Measurements from ENCODE around the gene CADM3.

Gene CADM3
- total RNA-seq = 0 reads per million in 4 donors

- DNase-seq = no peak
Observed at GRCh38 chr1:159171254-159171687, at the start of gene CADM3. CADM3 (plus strand) TSS chr1:159171615; CDS start chr1:159171766, 151 bp downstream.

GRCh38 chr1:159122005-159122621, 49.3 kb upstream of the CADM3 start:
- peak in 1 of 5 donors; percentile 22 for DNase-seq

GRCh38 chr1:159123587-159123986, 47.8 kb upstream of the CADM3 start:
- no peak for DNase-seq

DNA sequence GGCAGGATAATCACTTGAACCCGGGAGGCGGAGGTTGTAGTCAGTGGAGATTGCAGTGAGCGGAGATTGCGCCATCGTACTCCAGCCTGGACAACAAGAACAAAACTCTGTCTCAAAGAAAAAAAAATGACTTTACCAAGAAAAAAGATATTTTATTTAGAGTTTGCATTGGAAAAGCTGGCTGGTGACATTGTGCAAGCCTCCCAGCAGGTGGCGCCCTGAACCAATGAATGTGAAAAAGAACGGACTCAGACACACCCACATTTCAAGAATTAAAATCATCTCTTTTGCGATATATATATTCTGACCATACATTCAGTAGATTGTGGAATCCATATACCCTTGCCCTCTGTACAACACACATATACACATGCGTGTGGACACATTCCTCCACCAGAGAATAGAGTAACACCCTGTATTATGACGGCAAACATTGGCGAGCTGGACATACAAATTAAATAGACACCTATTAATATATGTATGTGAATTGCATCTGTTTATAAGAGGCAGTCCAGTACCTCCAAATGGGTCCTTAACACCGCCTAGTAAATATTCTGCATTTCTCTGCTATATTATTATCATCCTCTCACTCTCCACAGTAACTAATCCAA, 39.0 kb upstream of the CADM3 start:
- DNase-seq = peak; percentile 13 to 61 (median 48)

DNA sequence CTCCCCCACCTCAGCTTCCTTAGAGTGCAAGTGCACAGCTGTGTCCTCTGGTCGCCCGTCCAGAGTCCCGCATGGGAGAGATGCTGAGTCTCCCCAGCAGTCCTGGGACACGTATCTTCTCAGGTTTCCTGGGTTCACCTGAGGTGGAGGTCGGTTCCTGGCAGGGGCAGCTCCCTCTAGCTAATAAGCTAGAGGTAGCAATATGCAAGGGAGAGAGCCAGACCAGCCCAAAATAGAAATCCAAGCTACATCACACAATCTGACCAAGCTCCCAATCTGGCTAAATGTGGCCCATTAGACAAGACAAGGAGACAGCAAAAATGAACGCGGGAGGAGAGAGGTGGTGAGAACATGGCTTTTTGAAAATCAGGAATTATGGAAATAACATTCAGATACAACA, 30.9 kb upstream of the CADM3 start:
- DNase-seq = no peak

DNA sequence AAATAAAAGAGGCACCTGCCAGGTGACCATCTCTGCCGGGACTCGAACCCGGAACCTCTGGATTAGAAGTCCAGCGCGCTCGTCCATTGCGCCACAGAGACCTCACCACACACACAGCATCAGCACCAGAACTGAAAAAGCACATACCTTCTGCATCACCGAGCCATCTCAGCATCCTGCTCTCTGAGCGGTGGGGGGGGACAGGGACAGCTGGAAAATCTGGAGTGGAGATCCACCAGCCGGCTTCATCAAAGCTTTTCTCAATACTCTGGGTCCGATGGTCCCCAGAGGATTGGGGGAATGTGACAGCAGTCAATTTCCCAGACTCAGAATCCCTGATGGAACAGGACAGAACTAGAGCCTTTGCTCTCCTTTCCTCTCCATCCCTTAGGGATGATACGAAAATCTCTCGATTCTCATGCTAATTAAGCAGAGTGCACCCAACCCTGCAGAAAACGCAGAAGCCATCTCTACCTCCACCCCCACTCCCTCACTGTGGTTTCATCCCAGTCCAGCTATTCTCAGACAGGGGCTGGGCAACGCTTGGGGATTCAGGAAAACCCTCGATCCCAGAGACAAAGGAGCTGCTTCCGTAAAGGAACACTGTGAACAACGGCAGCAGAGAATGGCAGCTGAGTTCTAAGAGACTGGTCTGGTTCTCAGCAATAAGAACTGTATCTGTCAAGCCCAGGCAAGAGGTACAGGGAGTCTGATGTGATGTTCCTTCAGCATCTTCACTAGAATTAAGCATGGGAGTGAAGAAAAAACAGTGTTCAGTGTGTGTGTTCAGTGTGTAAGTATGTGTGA, 29.6 kb upstream of the CADM3 start:
- no peak for DNase-seq

- no peak for DNase-seq
Observed at GRCh38 chr1:159142391-159142663, 29.1 kb upstream of the CADM3 start.

- no peak for DNase-seq
Observed at GRCh38 chr1:159142726-159143510, 28.5 kb upstream of the CADM3 start.

DNA sequence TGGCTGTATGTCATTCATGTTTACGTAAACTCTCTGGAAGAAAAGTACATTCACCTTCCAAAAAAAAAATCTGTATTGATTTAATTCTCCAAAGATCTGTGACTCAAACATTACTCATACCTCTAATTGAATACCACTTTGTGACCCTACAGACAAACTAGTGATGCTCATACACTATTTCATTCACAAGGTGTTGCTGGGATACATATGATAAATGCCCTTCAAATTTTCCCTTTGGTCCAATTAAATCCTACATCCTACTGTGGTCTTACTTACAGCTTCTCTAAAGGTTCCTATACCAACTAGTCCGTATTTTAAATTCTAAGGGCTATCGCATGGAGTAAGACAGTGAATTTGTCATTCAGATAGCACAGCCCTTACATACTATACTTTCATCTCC, 26.8 kb upstream of the CADM3 start:
- no peak for DNase-seq

GRCh38 chr1:159146980-159147379, 24.4 kb upstream of the CADM3 start:
- DNase-seq = no peak

- no peak for DNase-seq
Observed at GRCh38 chr1:159152031-159152430, 19.4 kb upstream of the CADM3 start.

DNA sequence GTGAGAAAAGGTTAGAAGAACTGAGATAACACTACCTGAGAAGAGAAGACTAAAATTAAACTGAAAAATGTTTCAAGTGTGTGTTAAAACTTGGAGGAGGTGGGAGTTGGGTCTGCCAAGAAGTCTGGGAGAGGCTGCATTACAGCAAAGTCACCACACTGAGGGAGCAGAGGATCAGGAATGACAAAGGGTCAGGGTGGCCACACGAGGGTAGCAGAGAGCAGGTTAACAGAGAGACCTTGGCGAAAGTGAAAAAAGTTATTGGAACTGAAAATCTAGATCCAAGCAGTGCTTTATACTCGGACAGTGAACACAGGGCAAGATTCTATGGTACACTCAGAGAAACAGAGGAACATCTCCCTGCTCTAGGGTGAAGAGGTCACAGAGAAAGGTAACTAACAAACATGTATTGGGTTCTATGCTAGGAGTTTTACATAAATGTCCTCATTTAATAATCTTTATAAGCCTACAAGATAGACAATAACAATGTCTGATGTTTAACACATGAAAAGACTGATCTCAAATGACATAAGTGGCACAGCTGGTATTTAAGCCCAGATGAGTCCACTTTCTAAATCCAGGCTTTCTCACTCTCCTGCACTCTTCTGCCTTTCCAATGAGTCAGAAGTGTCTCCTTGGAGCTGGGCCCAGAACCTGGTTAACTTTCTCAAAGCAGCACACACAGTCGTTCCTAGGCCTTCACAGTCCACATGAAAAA, 10.3 kb upstream of the CADM3 start:
- peak in 4 of 5 donors; percentile 37 to 45 (median 38) for DNase-seq

DNA sequence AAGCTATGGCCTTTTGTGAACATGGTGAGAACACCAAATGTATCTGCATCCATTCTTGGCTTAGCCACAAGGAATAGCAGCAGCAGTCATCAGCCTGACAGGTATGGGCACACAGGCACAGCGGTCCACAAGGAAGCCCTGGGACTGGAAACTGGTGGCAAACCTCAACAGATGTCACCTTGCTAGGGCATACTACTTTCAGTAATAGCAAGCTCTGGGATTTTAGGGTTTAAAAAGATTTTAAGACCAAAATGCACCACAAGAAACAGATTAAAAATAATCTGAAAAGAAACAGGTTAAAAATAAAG, 9.7 kb upstream of the CADM3 start:
- DNase-seq = no peak

DNA sequence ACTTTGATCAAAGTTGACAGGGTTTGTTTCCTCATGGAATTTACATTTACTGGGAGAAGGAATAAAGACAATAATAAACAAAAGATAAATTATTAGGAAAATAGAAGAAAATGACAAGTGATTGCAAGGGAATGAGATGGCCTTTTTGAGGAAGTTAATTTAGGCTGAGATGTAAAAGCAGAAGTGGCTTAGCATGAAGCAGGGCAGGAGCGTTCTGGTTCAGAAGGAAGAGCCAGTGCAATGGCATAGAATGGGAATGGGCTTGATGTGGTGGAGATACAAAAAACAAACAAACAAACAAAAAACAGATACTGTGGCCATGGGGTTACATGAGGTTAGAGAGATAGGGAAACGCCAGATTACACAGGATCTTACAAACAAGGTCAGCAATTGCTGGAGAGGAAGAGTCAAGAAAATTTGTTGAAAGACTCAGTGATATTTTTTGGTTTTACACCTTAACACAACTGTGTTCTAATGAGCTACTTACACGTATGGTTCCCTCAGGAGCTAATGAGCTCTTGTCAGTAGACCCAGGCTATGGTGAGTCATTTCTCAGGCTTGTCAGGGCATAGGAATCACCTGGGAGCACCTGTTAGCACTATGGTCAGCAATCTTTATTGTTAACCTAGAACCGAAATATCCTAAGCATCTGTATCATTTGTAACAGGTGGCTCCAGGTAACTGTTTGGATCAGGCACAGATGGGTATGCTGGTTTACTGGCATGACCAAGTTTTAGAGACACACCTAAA, 8.7 kb upstream of the CADM3 start:
- no peak for DNase-seq

DNA sequence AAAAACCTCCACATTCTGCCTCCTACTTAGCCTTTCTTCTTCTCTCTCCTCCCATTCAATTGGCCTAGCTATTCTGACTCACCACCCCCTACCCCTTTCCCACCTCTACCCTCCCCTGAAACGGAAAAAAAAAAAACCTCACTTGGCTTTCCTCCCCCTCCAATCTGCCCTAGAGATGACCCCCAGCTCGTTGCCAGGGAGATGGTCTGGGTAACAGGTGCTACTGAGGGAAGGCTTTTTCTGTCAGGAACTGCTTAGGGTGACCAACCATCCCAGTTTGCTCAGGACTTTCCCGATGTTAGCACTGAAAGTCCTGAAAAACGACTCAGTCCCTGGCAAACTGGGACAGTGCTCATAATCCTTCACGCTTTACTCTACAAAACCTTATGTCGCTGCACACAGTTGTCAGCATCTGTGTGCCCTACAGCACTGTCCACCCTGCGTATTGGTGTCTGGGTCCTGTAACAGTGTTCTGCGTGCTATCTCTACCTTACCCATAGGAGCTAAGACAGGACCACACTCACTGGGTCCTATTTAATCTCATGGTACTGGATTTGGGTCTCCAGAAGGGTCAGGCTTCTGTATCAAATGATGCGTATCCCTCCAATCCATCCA, 7.7 kb upstream of the CADM3 start:
- no peak for DNase-seq

- no peak for DNase-seq
Observed at GRCh38 chr1:159168043-159168442, 3.4 kb upstream of the CADM3 start.

- DNase-seq = no peak
Observed at GRCh38 chr1:159170639-159171038, 776 bp upstream of the CADM3 start.

GRCh38 chr1:159171688-159172501, 480 bp downstream of the CADM3 start:
- no peak for DNase-seq

- no peak for DNase-seq
Observed at GRCh38 chr1:159172614-159173291, 1.3 kb downstream of the CADM3 start.

DNA sequence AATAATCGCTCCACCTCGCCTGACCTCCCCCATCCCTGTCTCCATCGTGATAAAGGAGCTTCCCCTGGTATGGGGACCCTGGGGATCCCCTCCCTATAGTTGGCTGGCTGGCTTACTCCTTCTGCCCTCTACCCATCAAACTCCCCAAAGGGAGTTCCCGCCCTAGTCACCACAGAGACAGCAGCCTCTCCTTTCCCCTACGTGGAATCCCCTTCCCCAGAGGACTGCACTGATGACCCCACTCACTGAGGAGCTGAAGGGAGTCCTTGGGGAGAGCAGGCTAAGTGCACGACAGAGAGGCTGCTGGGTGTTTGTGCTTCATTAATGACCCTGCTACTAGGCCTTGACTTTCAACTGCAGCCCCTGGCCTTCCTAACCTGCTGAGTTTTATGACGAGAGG, 1.9 kb downstream of the CADM3 start:
- DNase-seq = no peak
